Measurements from ENCODE around the gene AGBL3.

The AGBL3 gene

GRCh38 chr7:135167365-135167917 is 181.1 kb downstream of the AGBL3 start:
- intact Hi-C loops (cut with DNase I; ENCODE audit: low total_unique reads), result loop anchor here (10.0 kb wide), 1 partner anchor 173 kb away; no protein-coding TSS in a partner anchor
- TF ChIP-seq CTCF (IDR thresholded peaks at IDR 0.05), result no peak
- DNase-seq, result peak in 1 of 2 donors; percentile 46
- Histone ChIP-seq H3K27ac (peak overlapping the region; percentile 37 to 93), H3K36me3 (peaks cover 19 to 54% (median 34%) of the 10 kb centered on the region in 3 donors), H3K27me3 (no peaks in the 10 kb centered on the region), H3K4me1 (peaks cover 7 to 40% (median 35%) of the 10 kb centered on the region in 4 donors), H3K4me3 (no peak overlapping the region), H3K9me3 (no peaks in the 10 kb centered on the region)

- peaks cover 7 to 40% (median 35%) of the 10 kb centered on the region in 4 donors for H3K4me1 ChIP-seq
- intact Hi-C loops (cut with DNase I; ENCODE audit: low total_unique reads), result loop anchor here (10.0 kb wide), 1 partner anchor 173 kb away; no protein-coding TSS in a partner anchor
- H3K36me3 ChIP-seq, result peaks cover 19 to 52% (median 34%) of the 10 kb centered on the region in 3 donors
- DNase-seq, result peak in 1 of 2 donors; percentile 67
- no peaks in the 10 kb centered on the region for H3K27me3 ChIP-seq
- no peaks in the 10 kb centered on the region for H3K9me3 ChIP-seq
- no peak overlapping the region for H3K4me3 ChIP-seq
- no peak for TF ChIP-seq CTCF (IDR thresholded peaks at IDR 0.05)
- peak overlapping the region; percentile 93 to 97 for H3K27ac ChIP-seq
Observed at GRCh38 chr7:135168001-135168400, 181.7 kb downstream of the AGBL3 start.

- no peaks in the 10 kb centered on the region for H3K9me3 ChIP-seq
- H3K36me3 ChIP-seq, result peaks cover 19 to 52% (median 34%) of the 10 kb centered on the region in 3 donors
- H3K27me3 ChIP-seq, result no peaks in the 10 kb centered on the region
- H3K27ac ChIP-seq, result peak overlapping the region; percentile 93 to 97
- no peak for TF ChIP-seq CTCF (IDR thresholded peaks at IDR 0.05)
- peak overlapping the region; percentile 78 to 99 for H3K4me3 ChIP-seq
- peak in 1 of 2 donors; percentile 64 for DNase-seq
- peaks cover 7 to 40% (median 35%) of the 10 kb centered on the region in 4 donors for H3K4me1 ChIP-seq
- intact Hi-C loops (cut with DNase I; ENCODE audit: low total_unique reads), result loop anchor here (10.0 kb wide), 1 partner anchor 174 kb away; no protein-coding TSS in a partner anchor
Observed at GRCh38 chr7:135168489-135169140, 182.3 kb downstream of the AGBL3 start.

- TF ChIP-seq CTCF (IDR thresholded peaks at IDR 0.05), result no peak
- H3K4me1 ChIP-seq, result peaks cover 7 to 40% (median 35%) of the 10 kb centered on the region in 4 donors
- peak in 1 of 2 donors; percentile 66 for DNase-seq
- H3K27me3 ChIP-seq, result no peaks in the 10 kb centered on the region
- H3K27ac ChIP-seq, result peak overlapping the region; percentile 93 to 97
- intact Hi-C loops (cut with DNase I; ENCODE audit: low total_unique reads), result loop anchor here (10.0 kb wide), 1 partner anchor 175 kb away; no protein-coding TSS in a partner anchor
- H3K9me3 ChIP-seq, result no peaks in the 10 kb centered on the region
- H3K36me3 ChIP-seq, result peaks cover 19 to 45% (median 34%) of the 10 kb centered on the region in 3 donors
- peak overlapping the region; percentile 78 to 99 for H3K4me3 ChIP-seq
Observed at GRCh38 chr7:135169141-135169963, 183.0 kb downstream of the AGBL3 start.

GRCh38 chr7:135169964-135170273 is 183.6 kb downstream of the AGBL3 start:
- TF ChIP-seq CTCF (IDR thresholded peaks at IDR 0.05), result no peak
- H3K27me3 ChIP-seq, result no peaks in the 10 kb centered on the region
- intact Hi-C loops (cut with DNase I; ENCODE audit: low total_unique reads), result loop anchor here (2.0 to 10.0 kb wide), 3 partner anchors 42 to 483 kb away; partner anchors contain the start of gene WDR91
- peaks cover 7 to 40% (median 35%) of the 10 kb centered on the region in 4 donors for H3K4me1 ChIP-seq
- no peaks in the 10 kb centered on the region for H3K9me3 ChIP-seq
- peak overlapping the region; percentile 93 to 97 for H3K27ac ChIP-seq
- H3K4me3 ChIP-seq, result peak overlapping the region; percentile 78 to 99
- no peak for DNase-seq
- peaks cover 14 to 39% (median 34%) of the 10 kb centered on the region in 3 donors for H3K36me3 ChIP-seq
